ENCODE results near the gene AP1G1.

DNA sequence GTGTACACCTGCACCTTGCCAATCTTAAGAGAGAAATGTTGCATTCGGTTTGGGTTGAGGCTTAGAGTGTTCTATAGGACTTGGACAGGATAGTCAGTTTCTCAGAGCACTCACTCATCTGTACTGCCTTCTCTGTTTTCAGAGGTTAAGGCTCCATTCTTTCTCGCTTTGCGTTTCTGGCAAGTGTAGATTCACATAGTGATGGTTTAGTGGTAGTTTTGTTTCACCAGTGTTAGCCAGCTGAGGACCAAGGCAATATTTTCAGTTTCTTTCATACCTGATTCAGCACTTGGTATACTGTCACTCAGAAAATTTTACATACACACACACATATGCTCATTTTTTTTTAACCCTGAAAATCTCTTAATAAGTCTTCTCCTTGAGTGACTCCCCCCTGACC, 38.5 kb upstream of the AP1G1 start:
- TF ChIP-seq, protein P1, sequence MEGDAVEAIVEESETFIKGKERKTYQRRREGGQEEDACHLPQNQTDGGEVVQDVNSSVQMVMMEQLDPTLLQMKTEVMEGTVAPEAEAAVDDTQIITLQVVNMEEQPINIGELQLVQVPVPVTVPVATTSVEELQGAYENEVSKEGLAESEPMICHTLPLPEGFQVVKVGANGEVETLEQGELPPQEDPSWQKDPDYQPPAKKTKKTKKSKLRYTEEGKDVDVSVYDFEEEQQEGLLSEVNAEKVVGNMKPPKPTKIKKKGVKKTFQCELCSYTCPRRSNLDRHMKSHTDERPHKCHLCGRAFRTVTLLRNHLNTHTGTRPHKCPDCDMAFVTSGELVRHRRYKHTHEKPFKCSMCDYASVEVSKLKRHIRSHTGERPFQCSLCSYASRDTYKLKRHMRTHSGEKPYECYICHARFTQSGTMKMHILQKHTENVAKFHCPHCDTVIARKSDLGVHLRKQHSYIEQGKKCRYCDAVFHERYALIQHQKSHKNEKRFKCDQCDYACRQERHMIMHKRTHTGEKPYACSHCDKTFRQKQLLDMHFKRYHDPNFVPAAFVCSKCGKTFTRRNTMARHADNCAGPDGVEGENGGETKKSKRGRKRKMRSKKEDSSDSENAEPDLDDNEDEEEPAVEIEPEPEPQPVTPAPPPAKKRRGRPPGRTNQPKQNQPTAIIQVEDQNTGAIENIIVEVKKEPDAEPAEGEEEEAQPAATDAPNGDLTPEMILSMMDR (IDR thresholded peaks at IDR 0.05): no peak
- no peak for TF ChIP-seq POLR2A (IDR thresholded peaks at IDR 0.05)

Data from suprapubic skin (tissue), 3 donors.